HEK293 (cell line): Measurements from ENCODE around the gene MSMP.

Experiments used
- PRDM1 ChIP-seq: fragments of 450-650 bp; formaldehyde crosslinking; IDR thresholded peaks from 2 replicates; pipeline ENCODE4; 2016; ENCODE audit warnings: missing biosample characterization, missing genetic modification characterization
- TF ChIP-seq, protein P1 (sequence below): fragments of 450-650 bp; IDR thresholded peaks from 2 replicates; pipeline ENCODE4 v1.5.1; 2018; ENCODE audit warnings: missing biosample characterization, mild to moderate bottlenecking, missing genetic modification characterization
- TF ChIP-seq, protein P2 (sequence below): fragments of 450-650 bp; formaldehyde crosslinking; IDR thresholded peaks from 2 replicates; pipeline ENCODE4 v1.5.1; 2016; ENCODE audit warnings: missing biosample characterization, missing genetic modification characterization
- TF ChIP-seq, protein P3 (sequence below): fragments of 450-650 bp; formaldehyde crosslinking; conservative IDR thresholded peaks from 2 replicates; pipeline ENCODE4 v1.5.1; 2016; ENCODE audit warnings: low read depth, missing biosample characterization, missing genetic modification characterization

DNA sequence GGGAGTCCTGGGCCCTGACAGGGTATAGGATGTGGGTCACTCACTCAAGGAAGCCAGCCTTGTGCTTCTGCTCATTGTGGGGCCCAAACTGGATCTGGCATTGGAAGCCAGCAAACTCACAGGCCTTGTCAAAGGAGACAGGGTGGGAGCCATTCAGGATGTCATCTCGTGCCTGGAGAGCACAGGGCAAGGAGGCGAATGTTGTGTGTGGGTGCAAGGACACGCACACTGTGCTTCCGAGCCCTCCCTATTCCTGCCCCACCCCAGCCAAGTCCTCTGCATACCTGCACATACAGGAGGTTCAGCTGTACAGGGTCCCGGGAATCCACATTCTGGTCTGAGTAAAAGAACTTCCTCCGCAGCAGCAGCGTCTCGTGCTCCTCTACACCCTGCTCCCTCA is 30.2 kb downstream of the MSMP start:
- no peak for TF ChIP-seq PRDM1
- TF ChIP-seq, protein P1, sequence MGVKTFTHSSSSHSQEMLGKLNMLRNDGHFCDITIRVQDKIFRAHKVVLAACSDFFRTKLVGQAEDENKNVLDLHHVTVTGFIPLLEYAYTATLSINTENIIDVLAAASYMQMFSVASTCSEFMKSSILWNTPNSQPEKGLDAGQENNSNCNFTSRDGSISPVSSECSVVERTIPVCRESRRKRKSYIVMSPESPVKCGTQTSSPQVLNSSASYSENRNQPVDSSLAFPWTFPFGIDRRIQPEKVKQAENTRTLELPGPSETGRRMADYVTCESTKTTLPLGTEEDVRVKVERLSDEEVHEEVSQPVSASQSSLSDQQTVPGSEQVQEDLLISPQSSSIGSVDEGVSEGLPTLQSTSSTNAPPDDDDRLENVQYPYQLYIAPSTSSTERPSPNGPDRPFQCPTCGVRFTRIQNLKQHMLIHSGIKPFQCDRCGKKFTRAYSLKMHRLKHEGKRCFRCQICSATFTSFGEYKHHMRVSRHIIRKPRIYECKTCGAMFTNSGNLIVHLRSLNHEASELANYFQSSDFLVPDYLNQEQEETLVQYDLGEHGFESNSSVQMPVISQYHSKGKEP, result no peak
- TF ChIP-seq, protein P2, sequence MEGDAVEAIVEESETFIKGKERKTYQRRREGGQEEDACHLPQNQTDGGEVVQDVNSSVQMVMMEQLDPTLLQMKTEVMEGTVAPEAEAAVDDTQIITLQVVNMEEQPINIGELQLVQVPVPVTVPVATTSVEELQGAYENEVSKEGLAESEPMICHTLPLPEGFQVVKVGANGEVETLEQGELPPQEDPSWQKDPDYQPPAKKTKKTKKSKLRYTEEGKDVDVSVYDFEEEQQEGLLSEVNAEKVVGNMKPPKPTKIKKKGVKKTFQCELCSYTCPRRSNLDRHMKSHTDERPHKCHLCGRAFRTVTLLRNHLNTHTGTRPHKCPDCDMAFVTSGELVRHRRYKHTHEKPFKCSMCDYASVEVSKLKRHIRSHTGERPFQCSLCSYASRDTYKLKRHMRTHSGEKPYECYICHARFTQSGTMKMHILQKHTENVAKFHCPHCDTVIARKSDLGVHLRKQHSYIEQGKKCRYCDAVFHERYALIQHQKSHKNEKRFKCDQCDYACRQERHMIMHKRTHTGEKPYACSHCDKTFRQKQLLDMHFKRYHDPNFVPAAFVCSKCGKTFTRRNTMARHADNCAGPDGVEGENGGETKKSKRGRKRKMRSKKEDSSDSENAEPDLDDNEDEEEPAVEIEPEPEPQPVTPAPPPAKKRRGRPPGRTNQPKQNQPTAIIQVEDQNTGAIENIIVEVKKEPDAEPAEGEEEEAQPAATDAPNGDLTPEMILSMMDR (tag by site-specific recombination), result no peak
- TF ChIP-seq, protein P3, sequence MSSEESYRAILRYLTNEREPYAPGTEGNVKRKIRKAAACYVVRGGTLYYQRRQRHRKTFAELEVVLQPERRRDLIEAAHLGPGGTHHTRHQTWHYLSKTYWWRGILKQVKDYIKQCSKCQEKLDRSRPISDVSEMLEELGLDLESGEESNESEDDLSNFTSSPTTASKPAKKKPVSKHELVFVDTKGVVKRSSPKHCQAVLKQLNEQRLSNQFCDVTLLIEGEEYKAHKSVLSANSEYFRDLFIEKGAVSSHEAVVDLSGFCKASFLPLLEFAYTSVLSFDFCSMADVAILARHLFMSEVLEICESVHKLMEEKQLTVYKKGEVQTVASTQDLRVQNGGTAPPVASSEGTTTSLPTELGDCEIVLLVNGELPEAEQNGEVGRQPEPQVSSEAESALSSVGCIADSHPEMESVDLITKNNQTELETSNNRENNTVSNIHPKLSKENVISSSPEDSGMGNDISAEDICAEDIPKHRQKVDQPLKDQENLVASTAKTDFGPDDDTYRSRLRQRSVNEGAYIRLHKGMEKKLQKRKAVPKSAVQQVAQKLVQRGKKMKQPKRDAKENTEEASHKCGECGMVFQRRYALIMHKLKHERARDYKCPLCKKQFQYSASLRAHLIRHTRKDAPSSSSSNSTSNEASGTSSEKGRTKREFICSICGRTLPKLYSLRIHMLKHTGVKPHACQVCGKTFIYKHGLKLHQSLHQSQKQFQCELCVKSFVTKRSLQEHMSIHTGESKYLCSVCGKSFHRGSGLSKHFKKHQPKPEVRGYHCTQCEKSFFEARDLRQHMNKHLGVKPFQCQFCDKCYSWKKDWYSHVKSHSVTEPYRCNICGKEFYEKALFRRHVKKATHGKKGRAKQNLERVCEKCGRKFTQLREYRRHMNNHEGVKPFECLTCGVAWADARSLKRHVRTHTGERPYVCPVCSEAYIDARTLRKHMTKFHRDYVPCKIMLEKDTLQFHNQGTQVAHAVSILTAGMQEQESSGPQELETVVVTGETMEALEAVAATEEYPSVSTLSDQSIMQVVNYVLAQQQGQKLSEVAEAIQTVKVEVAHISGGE (tag by site-specific recombination), result no peak
